AG09319 (cell line): ENCODE results near the gene CTIF.

ENCODE experiments used
- DNase-seq: peaks from one replicate; pipeline ENCODE4 v3.0.0-alpha.2; 2010; ENCODE audit warnings: low read depth; ENCODE audit errors: extremely low read depth
- CTCF ChIP-seq: IDR thresholded peaks from 2 replicates; pipeline ENCODE4 v1.5.1; 2011; ENCODE audit warnings: low read depth, mild to moderate bottlenecking, inconsistent platforms, low read length, moderate library complexity

Gene CTIF

GRCh38 chr18:48824231-48824970 is 285.6 kb downstream of the CTIF start:
- no peak for TF ChIP-seq CTCF
- DNase-seq, result no peak

DNA sequence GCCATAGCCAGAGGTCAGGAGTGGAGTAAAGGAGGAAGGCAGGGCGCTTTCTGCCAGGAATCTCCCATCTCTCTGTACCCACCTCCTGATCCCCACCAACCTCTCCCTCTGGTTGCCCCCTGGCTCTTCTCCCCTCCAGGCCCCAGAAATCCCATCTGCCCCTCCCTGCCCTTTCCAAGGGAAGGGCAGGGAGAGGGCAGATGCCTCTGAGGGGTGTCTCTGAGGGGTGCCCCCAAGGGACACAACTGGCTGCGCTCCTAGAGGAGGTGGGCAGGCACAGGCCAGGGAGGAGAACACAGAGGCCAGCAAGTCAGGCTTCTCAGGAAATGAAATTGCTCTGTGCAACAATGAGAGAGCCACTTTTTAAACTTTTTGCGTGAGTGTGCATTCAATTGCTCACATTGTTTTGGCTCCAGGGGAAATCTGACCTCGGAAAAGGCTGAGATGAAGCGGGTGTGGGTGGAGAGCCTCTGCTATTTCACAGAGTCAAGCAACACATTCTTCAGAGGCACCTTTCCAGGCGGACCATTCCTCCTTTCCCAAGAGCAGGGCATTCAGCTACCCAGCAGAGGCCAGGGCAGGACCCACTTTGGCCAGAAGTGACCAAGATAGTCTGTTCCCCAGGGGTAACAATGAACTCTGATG is 286.4 kb downstream of the CTIF start:
- TF ChIP-seq CTCF, result no peak
- DNase-seq, result peak; percentile 35

DNA sequence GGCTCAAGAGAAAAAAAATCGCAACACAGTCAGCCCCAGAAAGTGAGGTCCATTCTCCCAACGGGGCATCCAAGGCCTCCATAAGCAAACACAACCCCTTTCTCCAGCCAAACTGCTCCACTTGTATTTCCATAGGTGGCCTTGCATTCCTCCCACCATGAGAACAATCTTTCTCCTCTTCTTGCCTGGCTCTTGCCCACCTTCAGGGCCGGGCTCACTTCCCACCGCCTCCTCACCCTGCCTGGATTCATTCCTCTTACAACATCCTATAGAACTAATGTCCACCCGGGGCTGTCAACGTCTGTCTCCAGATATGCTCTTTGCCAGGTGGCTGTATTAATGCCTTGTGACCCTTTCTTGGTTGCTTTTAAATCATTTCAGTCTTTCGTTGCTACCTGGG is 287.4 kb downstream of the CTIF start:
- TF ChIP-seq CTCF, result no peak
- DNase-seq, result no peak

DNA sequence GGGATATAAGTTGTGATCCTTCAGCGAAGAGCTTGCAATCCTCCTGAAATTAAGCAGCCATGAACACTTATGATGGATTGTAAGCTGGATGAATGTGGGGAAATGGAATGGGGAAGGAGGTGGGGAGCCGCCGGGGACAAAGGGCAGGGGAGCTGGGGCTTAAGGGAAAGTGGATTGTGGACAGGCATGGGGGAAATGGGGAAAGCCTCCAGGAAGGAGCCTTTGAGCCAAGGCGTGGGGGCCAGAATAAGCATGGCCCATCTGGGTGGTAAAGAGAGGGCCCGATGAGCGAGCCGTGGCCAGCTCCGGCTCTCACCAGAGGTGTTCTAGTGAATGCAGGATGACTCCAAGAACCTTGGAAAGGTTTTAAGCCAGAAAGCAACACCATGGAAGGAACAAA is 288.0 kb downstream of the CTIF start:
- DNase-seq, result no peak
- TF ChIP-seq CTCF, result no peak

DNA sequence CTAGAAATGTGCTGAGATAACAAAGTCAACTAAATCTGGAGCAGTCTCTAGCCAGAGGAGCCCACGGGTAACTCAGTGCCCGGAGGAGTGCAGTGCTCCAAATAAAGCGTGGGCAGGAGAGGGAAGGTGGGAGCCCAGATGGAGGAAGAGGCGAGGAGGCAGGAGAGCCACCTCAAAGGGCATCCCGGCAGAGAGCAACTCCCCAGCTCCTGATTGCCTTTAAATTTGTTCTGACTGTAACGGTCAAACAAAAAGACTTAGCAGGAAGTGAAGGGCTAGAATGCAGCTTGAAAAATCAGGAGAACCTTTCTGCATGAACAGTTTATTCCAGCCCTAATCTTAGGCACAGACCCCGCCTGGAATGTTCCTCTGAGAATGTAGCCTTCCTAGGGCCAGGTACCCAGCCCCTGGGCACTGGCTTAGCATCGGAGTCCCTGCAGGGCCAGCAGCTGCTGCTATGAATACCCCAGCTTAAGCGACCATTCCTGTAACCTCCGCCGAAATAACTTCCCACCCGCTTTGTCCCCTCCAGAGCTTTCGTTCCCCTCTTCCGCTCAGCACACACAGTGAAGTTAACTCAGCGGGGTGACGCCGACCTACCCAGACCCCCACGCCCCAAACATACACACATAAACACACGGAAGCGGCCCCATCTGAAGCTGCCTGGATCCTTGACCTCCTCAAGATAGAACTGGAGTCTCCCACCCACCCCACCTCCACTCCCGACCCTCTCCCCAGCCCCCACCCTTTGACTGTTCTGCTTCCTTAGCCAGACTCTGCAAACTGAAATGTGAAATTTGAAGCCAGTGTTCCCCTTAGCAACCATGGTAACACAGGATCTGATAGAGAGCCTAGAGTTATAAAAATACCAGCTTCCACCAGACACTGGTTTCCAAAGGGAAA is 288.7 kb downstream of the CTIF start:
- no peak for TF ChIP-seq CTCF
- peak; percentile 40 for DNase-seq

DNA sequence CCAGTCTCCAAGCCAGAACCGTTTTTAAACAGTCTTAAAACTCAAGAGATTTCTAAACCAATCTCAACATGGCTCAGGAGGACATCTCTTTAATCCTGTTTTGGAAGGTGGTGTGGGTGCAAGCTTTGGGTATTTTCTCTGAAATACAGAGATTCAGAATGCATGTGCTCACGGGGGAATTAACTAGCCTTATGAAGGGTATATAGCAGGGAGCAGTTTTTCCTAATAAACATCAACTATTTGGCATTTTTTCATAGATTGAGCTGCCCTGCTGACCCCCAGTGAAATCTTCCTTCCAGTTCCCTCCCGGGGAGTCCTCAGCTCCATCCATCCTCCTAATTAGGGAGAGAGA is 289.3 kb downstream of the CTIF start:
- TF ChIP-seq CTCF, result no peak
- DNase-seq, result no peak
